Measurements from ENCODE around the gene MCRIP2. TPM values are rescaled to one million over a fixed set of nuclear protein-coding genes. Genes with fewer than 3 reads are reported as not detected.
"Not testable (repeated sequence)": the region's sequence is repeated elsewhere in the genome, so short reads cannot be mapped to it uniquely, and the experiment has no call there.

MCRIP2 gene
- 10 to 100 TPM; 33.7 to 52.0 TPM for total RNA-seq

GRCh38 chr16:641326-642188, at the start of gene MCRIP2:
Gene MCRIP2 (plus strand): TSS chr16:641828. CDS start chr16:641992, 164 bp downstream.
- Mint-ChIP-seq H3K36me3 (peaks cover 0 to 3% of the 10 kb centered on the region in 2 donors), H3K27ac (peak within 1 kb of the TSS in 1 of 2 donors; percentile 29), H3K9me3 (no peaks in the 10 kb centered on the region)
- DNase-seq (ENCODE audit: low spot score in 2 of 2) (peak; percentile 86 to 87), ATAC-seq (peak; percentile 73)

GRCh38 chr16:591892-592517, 49.6 kb upstream of the MCRIP2 start:
- ATAC-seq: no peak
- peak overlapping the region in 1 of 2 donors; percentile 60 for H3K27ac Mint-ChIP-seq
- H3K9me3 Mint-ChIP-seq: no peaks in the 10 kb centered on the region

GRCh38 chr16:592518-593306, 48.9 kb upstream of the MCRIP2 start:
- DNase-seq (ENCODE audit: low spot score in 2 of 2) (no peak), ATAC-seq (no peak)
- Mint-ChIP-seq H3K36me3 (peaks cover 6 to 17% of the 10 kb centered on the region in 2 donors), H3K27ac (peak overlapping the region in 1 of 2 donors; percentile 60), H3K9me3 (no peaks in the 10 kb centered on the region)

More at GRCh38 chr16:591892-592517, 49.6 kb upstream of the MCRIP2 start:
- no peak for DNase-seq (ENCODE audit: low spot score in 2 of 2)
- peaks cover 10 to 17% of the 10 kb centered on the region in 2 donors for H3K36me3 Mint-ChIP-seq

- Mint-ChIP-seq H3K36me3 (peaks cover 3 to 11% of the 10 kb centered on the region in 2 donors), H3K27ac (peak overlapping the region in 1 of 2 donors; percentile 2), H3K9me3 (no peaks in the 10 kb centered on the region)
- no peak for DNase-seq (ENCODE audit: low spot score in 2 of 2)
- ATAC-seq: no peak
These were observed 48.2 kb upstream of the MCRIP2 start for GRCh38 chr16:593406-593805.

GRCh38 chr16:593807-594206, 47.8 kb upstream of the MCRIP2 start:
- Mint-ChIP-seq H3K9me3 (no peaks in the 10 kb centered on the region), H3K27ac (peak overlapping the region in 1 of 2 donors; percentile 2), H3K36me3 (peaks cover 0 to 8% of the 10 kb centered on the region in 2 donors)
- DNase-seq (ENCODE audit: low spot score in 2 of 2) (no peak), ATAC-seq (no peak)

- Mint-ChIP-seq H3K9me3 (no peaks in the 10 kb centered on the region), H3K36me3 (peaks cover 0 to 8% of the 10 kb centered on the region in 2 donors), H3K27ac (no peak overlapping the region)
- ATAC-seq (no peak), DNase-seq (ENCODE audit: low spot score in 2 of 2) (no peak)
These were observed 46.5 kb upstream of the MCRIP2 start for GRCh38 chr16:595094-595528.

- DNase-seq (ENCODE audit: low spot score in 2 of 2): no peak
- H3K9me3 Mint-ChIP-seq: no peaks in the 10 kb centered on the region
- peak overlapping the region; percentile 28 to 94 for H3K27ac Mint-ChIP-seq
- ATAC-seq: no peak
- peaks cover 0 to 1% of the 10 kb centered on the region in 2 donors for H3K36me3 Mint-ChIP-seq
These were observed 45.5 kb upstream of the MCRIP2 start for GRCh38 chr16:595942-596735.

GRCh38 chr16:596736-597060, 44.9 kb upstream of the MCRIP2 start:
- H3K9me3 Mint-ChIP-seq: no peaks in the 10 kb centered on the region
- peak overlapping the region; percentile 28 to 87 for H3K27ac Mint-ChIP-seq
- no peak for ATAC-seq
- no peaks in the 10 kb centered on the region for H3K36me3 Mint-ChIP-seq
- no peak for DNase-seq (ENCODE audit: low spot score in 2 of 2)

GRCh38 chr16:597655-598054, 44.0 kb upstream of the MCRIP2 start:
- H3K9me3 Mint-ChIP-seq; DNase-seq (ENCODE audit: low spot score in 2 of 2); H3K27ac Mint-ChIP-seq; H3K36me3 Mint-ChIP-seq; ATAC-seq: not testable (repeated sequence)

GRCh38 chr16:598823-599739, 42.5 kb upstream of the MCRIP2 start:
- H3K36me3 Mint-ChIP-seq: no peaks in the 10 kb centered on the region

GRCh38 chr16:600781-601180, 40.8 kb upstream of the MCRIP2 start:
- ATAC-seq (peak in 1 of 2 donors; percentile 60), DNase-seq (ENCODE audit: low spot score in 2 of 2) (no peak)
- Mint-ChIP-seq H3K9me3 (no peaks in the 10 kb centered on the region), H3K27ac (peak overlapping the region in 1 of 2 donors; percentile 77), H3K36me3 (no peaks in the 10 kb centered on the region)

More at GRCh38 chr16:598823-599739, 42.5 kb upstream of the MCRIP2 start:
- DNase-seq (ENCODE audit: low spot score in 2 of 2): no peak
- Mint-ChIP-seq H3K27ac (no peak overlapping the region), H3K9me3 (no peaks in the 10 kb centered on the region)
- ATAC-seq: no peak

- H3K27ac Mint-ChIP-seq: no peak overlapping the region
- no peak for DNase-seq (ENCODE audit: low spot score in 2 of 2)
- H3K9me3 Mint-ChIP-seq: no peaks in the 10 kb centered on the region
- no peaks in the 10 kb centered on the region for H3K36me3 Mint-ChIP-seq
- ATAC-seq: no peak
These were observed 37.7 kb upstream of the MCRIP2 start for GRCh38 chr16:603933-604332.

- Mint-ChIP-seq H3K36me3 (no peaks in the 10 kb centered on the region), H3K27ac (no peak overlapping the region), H3K9me3 (no peaks in the 10 kb centered on the region)
- no peak for ATAC-seq
- DNase-seq (ENCODE audit: low spot score in 2 of 2): no peak
These were observed 34.8 kb upstream of the MCRIP2 start for GRCh38 chr16:606656-607307.

GRCh38 chr16:608019-608418, 33.6 kb upstream of the MCRIP2 start:
- Mint-ChIP-seq H3K9me3 (no peaks in the 10 kb centered on the region), H3K27ac (peak overlapping the region; percentile 9 to 69), H3K36me3 (no peaks in the 10 kb centered on the region)
- DNase-seq (ENCODE audit: low spot score in 2 of 2) (peak; percentile 32 to 80), ATAC-seq (peak; percentile 91 to 97)

- Mint-ChIP-seq H3K9me3 (no peaks in the 10 kb centered on the region), H3K36me3 (no peaks in the 10 kb centered on the region), H3K27ac (peak overlapping the region in 1 of 2 donors; percentile 69)
- DNase-seq (ENCODE audit: low spot score in 2 of 2) (no peak), ATAC-seq (no peak)
These were observed 32.3 kb upstream of the MCRIP2 start for GRCh38 chr16:609316-609715.
